AG10803 (cell line): ENCODE measurements around the gene PHACTR1.

Source experiments
- DNase-seq: peaks from one replicate; pipeline ENCODE4 v3.0.0; 2010; ENCODE audit warnings: low read depth
- H3K4me3 ChIP-seq: 2 replicates; pipeline ENCODE4 v1.5.1; 2011; ENCODE audit warnings: mild to moderate bottlenecking, low read length, control low read depth
- TF ChIP-seq, protein P1 (sequence below): conservative IDR thresholded peaks from 2 replicates; pipeline ENCODE4 v1.5.1; 2011; ENCODE audit warnings: mild to moderate bottlenecking, low read length, control low read depth, inconsistent platforms

The PHACTR1 gene

DNA sequence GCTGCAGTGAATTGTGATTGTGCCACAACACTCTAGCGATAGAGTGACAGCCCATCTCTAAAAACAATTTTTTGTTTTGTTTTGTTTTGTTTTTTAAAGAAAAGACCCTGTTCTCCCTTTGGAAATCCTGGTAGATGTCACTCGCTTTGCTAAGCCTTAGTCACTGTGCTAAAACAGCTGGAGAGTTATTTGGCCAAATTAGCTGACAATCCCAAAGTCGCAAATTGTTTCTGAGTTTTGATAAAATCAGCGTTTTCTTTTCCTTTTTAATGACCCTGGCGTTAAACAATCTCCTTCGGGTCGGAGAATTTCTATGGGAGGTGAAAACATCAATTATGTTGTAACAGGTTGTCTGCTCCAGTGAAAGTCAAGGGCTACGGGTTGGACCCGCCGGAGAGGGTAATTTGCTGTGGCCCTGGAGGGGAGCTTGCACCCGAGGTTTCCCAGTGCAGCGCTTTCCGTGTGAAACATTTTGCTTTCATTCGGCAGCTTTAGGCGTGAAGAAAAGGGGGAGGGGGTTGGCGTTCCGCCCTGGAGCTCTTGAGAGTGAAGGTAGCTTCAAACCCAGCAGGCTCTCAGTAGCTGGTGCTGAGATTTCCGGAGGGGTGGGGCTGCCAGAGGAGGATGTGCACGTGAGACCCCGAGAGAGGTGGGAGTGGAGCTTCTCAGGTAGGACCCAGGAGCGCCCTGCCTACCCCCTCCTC, 296.6 kb downstream of the PHACTR1 start:
- peak overlapping the region; percentile 62 for H3K4me3 ChIP-seq
- DNase-seq, result no peak
- TF ChIP-seq, protein P1, sequence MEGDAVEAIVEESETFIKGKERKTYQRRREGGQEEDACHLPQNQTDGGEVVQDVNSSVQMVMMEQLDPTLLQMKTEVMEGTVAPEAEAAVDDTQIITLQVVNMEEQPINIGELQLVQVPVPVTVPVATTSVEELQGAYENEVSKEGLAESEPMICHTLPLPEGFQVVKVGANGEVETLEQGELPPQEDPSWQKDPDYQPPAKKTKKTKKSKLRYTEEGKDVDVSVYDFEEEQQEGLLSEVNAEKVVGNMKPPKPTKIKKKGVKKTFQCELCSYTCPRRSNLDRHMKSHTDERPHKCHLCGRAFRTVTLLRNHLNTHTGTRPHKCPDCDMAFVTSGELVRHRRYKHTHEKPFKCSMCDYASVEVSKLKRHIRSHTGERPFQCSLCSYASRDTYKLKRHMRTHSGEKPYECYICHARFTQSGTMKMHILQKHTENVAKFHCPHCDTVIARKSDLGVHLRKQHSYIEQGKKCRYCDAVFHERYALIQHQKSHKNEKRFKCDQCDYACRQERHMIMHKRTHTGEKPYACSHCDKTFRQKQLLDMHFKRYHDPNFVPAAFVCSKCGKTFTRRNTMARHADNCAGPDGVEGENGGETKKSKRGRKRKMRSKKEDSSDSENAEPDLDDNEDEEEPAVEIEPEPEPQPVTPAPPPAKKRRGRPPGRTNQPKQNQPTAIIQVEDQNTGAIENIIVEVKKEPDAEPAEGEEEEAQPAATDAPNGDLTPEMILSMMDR, result no peak

DNA sequence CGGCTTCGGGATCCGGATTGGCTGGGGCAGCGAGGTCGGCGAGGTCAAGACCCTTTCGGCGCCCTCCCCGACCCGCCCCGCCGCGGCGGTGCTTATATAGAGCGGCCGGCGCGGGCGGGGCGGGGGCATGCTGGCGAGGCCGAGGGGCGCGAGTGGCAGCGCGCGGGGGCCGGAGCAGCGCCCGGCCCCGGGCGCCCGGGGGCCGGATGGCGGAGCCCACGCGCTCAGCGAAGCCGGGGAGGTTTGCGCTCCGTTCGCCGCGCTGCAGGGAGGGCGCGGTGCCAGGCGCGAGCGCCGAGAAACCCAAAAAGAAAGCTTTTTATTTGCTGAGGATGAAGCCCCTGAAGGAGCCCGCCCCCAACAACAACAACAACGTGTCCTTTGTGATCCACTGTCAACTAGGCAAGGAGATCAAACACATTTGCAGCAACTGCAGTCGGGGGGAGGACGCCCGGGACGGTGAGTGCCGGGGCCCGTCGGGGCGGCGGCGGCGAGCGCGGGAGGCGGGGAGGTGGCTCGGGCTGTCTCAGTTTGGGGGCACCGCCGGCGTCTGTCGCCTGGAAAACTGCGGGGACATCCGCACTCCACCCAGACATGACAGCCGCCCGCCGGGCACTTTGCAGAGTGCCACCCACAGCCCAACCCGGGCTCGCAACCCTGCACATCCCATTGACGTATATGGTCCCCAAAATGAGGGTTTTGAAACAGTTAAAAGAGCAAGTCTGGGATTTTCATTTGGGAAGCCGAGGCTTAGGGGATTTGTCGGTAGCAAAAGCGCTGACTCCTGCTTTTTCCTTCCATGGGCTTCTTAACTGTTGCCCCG, 297.3 kb downstream of the PHACTR1 start:
- DNase-seq, result no peak
- H3K4me3 ChIP-seq, result peak overlapping the region; percentile 62
- TF ChIP-seq, protein P1, result no peak

DNA sequence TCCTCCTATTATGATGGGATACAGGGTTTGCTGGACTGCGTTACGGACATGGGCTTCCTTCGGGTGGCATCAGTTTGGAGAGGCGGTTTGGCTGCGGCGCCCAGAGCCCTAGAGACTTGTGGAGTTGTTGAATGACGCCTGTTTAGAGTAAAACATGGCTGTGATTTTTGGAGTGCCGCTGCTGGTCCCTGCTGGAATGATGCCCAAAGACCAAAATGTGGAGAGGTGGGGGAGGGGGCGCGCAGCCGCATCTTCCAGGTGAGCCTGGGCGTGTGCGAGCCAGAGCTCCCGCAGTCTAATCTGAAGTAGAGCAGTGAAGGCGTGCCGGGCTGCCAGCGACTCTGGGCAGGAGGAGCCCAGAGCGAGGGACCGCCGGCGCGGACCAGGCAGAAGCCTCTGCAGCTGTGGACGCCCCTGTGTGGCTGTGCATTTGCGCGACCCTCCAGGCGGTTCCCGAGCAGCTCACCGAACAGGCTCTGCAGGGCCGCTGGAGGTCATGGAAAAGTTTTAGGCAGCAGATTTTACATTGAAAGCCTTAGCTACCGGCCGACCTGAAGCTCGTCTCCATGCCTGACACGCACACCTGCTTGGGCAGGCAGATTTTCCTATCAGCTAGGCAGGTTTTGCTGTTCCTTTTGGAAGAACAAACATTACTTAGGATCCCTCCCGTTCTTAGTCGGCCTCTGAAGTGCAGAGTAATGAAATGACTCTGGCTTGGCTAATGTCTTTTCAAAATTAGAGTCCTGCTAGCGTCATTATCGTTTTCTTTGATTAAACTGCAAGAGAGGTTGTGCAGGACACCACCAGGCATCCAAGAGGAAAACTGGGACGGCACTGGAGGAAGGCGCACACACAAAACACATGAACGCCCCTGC, 298.2 kb downstream of the PHACTR1 start:
- H3K4me3 ChIP-seq, result peak overlapping the region; percentile 56
- TF ChIP-seq, protein P1, result no peak
- no peak for DNase-seq

DNA sequence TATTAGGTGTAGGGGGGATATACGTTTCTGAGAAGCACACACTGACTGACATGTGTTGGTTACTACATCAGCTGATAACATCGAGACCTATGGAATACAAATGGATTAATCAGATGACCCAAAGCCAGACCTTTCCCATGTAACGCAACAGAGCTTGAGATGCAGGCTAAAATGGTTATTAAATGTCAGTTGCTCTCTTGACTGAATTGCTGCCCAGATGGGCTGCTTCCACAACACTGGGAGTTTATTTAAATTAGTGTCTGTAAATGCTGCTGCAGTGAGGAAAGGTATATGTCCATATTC, 298.8 kb downstream of the PHACTR1 start:
- TF ChIP-seq, protein P1, result no peak
- H3K4me3 ChIP-seq, result no peak overlapping the region
- no peak for DNase-seq

DNA sequence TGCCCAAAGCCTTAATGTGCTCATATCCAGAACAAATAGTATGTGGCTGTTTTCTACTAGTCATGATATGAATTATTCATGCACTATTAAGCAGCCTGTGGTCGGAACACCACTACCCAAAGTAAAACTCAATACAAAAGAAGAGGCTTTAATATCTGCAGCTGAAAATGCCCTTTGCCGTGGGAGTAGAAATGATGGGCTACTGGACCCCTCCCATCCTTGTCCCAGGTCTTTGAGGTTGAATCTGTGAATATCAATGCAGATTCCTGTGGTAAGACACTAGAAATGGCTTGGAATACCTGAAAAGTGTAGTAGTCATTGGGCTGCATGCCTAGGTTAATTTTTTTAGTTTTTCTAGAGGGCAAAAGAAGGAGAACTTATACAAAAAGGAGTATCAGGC, 308.0 kb downstream of the PHACTR1 start:
- TF ChIP-seq, protein P1, result no peak
- no peak for DNase-seq
- no peak overlapping the region for H3K4me3 ChIP-seq

DNA sequence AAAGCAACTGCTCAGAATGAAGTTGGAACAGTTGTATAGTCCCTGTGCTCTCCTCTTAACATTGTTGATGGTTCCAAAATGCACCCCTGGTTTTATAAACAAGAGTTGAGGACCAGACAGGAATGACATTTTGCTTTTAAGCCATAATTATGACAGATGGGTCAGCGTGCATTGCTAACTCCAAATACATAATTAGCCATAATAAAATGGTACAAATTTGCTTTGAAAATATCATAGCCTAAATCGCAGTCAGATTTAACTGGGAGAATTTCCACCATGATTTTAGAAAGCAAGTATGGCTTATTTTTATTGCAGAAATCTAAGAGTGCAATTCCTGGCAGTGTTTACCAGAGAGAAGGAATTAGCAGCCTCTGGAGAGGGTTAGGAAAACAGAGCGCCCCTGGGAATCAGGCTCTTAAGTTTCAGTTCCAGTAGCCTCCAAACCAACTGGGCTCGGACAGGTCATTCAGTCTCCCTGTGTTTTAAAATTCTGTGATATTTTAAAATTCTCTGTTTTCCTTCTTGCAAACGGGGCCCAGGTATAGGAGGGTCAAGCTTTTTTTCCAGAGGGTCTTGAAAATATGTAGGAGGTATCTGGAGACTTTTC, 309.4 kb downstream of the PHACTR1 start:
- TF ChIP-seq, protein P1, result no peak
- no peak for DNase-seq
- H3K4me3 ChIP-seq, result no peak overlapping the region
